ENCODE measurements around the gene AKNA.

GRCh38 chr9:114418053-114418452, 30.3 kb upstream of the AKNA start:
- TF ChIP-seq POLR2AphosphoS5 (IDR thresholded peaks at IDR 0.05), result no peak
- TF ChIP-seq CTCF (IDR thresholded peaks at IDR 0.05), result no peak
- no peak for TF ChIP-seq POLR2A (IDR thresholded peaks at IDR 0.05)
